Naive thymus-derived CD4-positive, alpha-beta T cell (primary cell): ENCODE measurements around the gene CD8B2. TPM values are rescaled to one million over a fixed set of nuclear protein-coding genes. Genes with fewer than 3 reads are reported as not detected.

Experiments used
- ATAC-seq: fragments of 150-1000 bp; cut with Tn5 transposase; 2 replicates; pipeline ENCODE4 v1.10.0; 2021; ENCODE audit warnings: mild to moderate bottlenecking, moderate library complexity
- CTCF ChIA-PET: fragments of 350-600 bp; sonication (Branson Sonifier 250); formaldehyde crosslinking; loops from one replicate; lab custom pipeline; 2021; ENCODE audit warnings: antibody characterized with exemption; lab: Charles Lee
- POLR2A ChIA-PET: fragments of 350-600 bp; sonication (Branson Sonifier 250); formaldehyde crosslinking; loops from one replicate; lab custom pipeline; 2021; ENCODE audit warnings: antibody characterized with exemption, inconsistent platforms; lab: Charles Lee
- DNase-seq, 9 donors: peaks; one replicate each; pipeline versions ENCODE4 v3.0.0 to v3.0.0-alpha.2; 2020 to 2022; ENCODE audit warnings: mixed read lengths in 1 of 9
- H3K27ac ChIP-seq: one replicate; pipeline ENCODE4 v1.7.0; 2013; ENCODE audit warnings: mild to moderate bottlenecking, low read depth, low read length, moderate library complexity
- H3K27me3 ChIP-seq, 2 donors: one replicate each; pipeline ENCODE4 v1.7.0; 2013; ENCODE audit warnings: low read length in 2 of 2, mild to moderate bottlenecking in 2 of 2, moderate library complexity in 2 of 2; ENCODE audit not compliant: control insufficient read depth in 2 of 2, insufficient read depth in 2 of 2
- H3K36me3 ChIP-seq, 3 experiments: 1 replicate in 2 of 3; 2 replicates in 1 of 3; pipeline ENCODE4 v1.7.0; 2013; ENCODE audit warnings: low read length in 3 of 3, mild to moderate bottlenecking in 3 of 3, moderate library complexity in 1 of 3; ENCODE audit not compliant: insufficient read depth in 3 of 3, control insufficient read depth in 2 of 3
- H3K4me1 ChIP-seq, 2 donors: one replicate each; pipeline ENCODE4 v1.7.0; 2013; ENCODE audit warnings: low read length in 2 of 2, mild to moderate bottlenecking in 2 of 2, moderate library complexity in 1 of 2; ENCODE audit not compliant: control insufficient read depth in 2 of 2, insufficient read depth in 2 of 2
- H3K4me3 ChIP-seq: 2 replicates; pipeline ENCODE4 v1.7.0; 2013; ENCODE audit warnings: mild to moderate bottlenecking, low read length
- H3K9me3 ChIP-seq, 3 experiments: 1 replicate in 2 of 3; 2 replicates in 1 of 3; pipeline ENCODE4 v1.7.0; 2013; ENCODE audit warnings: low read length in 3 of 3; ENCODE audit not compliant: control insufficient read depth in 2 of 3
- H3K27ac Mint-ChIP-seq, 9 donors: one replicate each; pipeline ENCODE4 v1.8.0; 2020 to 2022; ENCODE audit warnings: mixed read lengths in 9 of 9, mild to moderate bottlenecking in 8 of 9, moderate library complexity in 5 of 9, inconsistent platforms in 2 of 9
- H3K27me3 Mint-ChIP-seq, 5 donors: one replicate each; pipeline ENCODE4 v1.8.0; 2021 to 2022; ENCODE audit warnings: mixed read lengths in 5 of 5, mild to moderate bottlenecking in 1 of 5
- H3K36me3 Mint-ChIP-seq, 5 donors: one replicate each; pipeline ENCODE4 v1.8.0; 2020 to 2022; ENCODE audit warnings: mixed read lengths in 5 of 5, mild to moderate bottlenecking in 3 of 5, inconsistent platforms in 1 of 5
- H3K4me1 Mint-ChIP-seq, 7 donors: one replicate each; pipeline ENCODE4 v1.8.0; 2020 to 2022; ENCODE audit warnings: mixed read lengths in 7 of 7, mild to moderate bottlenecking in 3 of 7, inconsistent platforms in 1 of 7
- H3K4me3 Mint-ChIP-seq, 10 donors: one replicate each; pipeline ENCODE4 v1.8.0; 2020 to 2022; ENCODE audit warnings: mild to moderate bottlenecking in 10 of 10, mixed read lengths in 10 of 10, moderate library complexity in 6 of 10, inconsistent platforms in 2 of 10
- H3K9me3 Mint-ChIP-seq, 11 donors: one replicate each; pipeline ENCODE4 v1.8.0; 2020 to 2022; ENCODE audit warnings: mixed read lengths in 11 of 11, mild to moderate bottlenecking in 4 of 11, inconsistent platforms in 1 of 11, moderate library complexity in 1 of 11
- intact Hi-C, 2 donors: fragments of 100-400 bp; cut with micrococcal nuclease; formaldehyde crosslinking; loops; one replicate each; pipeline ENCODE4 v1.15.1; 2023
- polyA plus RNA-seq, 2 donors: library from polyadenylated mRNA; unstranded; fragments of 300-500 nt; fragmentation: Illumina TruSeq; gene quantifications; one replicate each; pipeline ENCODE4 v1.2.3, GENCODE V29; 2021
- total RNA-seq, 6 experiments: library from RNA in 5 of 6; stranded (reverse) in 5 of 6; gene quantifications; 1 replicate in 5 of 6; 2 replicates in 1 of 6; pipeline ENCODE4 v1.2.3 and lab custom pipeline; 2021 to 2026

The CD8B2 gene
- total and polyA plus RNA-seq, 7 experiments from 2014 or later, result 0.64 TPM; not detected in 6

GRCh38 chr2:106545007-106545406 lies 57.8 kb downstream of the CD8B2 start:
- intact Hi-C loops, result loop anchor here in 1 of 2 donors (10.0 kb wide), 1 partner anchor 80 kb away; the partner anchor contains the start of gene RGPD3
- H3K36me3 Mint-ChIP-seq, result no peaks in the 10 kb centered on the region
- no peak overlapping the region for H3K4me3 Mint-ChIP-seq
- Histone ChIP-seq H3K27ac (no peak overlapping the region), H3K9me3 (no peaks in the 10 kb centered on the region), H3K27me3 (no peaks in the 10 kb centered on the region), H3K4me3 (no peak overlapping the region), H3K36me3 (no peaks in the 10 kb centered on the region), H3K4me1 (no peaks in the 10 kb centered on the region)
- H3K27ac Mint-ChIP-seq, result no peak overlapping the region
- ChIA-PET POLR2A (no interaction called here), CTCF (no interaction called here)
- peaks cover 22 to 40% (median 25%) of the 10 kb centered on the region in 5 donors for H3K27me3 Mint-ChIP-seq
- peaks cover 0 to 2% (median 0%) of the 10 kb centered on the region in 11 donors for H3K9me3 Mint-ChIP-seq
- DNase-seq (no peak), ATAC-seq (no peak)
- H3K4me1 Mint-ChIP-seq, result peaks cover 0 to 5% (median 4%) of the 10 kb centered on the region in 7 donors

GRCh38 chr2:106546391-106546990 lies 59.3 kb downstream of the CD8B2 start:
- intact Hi-C loops, result loop anchor here in 1 of 2 donors (10.0 kb wide), 1 partner anchor 82 kb away; the partner anchor contains the start of gene RGPD3
- POLR2A ChIA-PET, result no interaction called here
- H3K9me3 Mint-ChIP-seq, result no peaks in the 10 kb centered on the region
- CTCF ChIA-PET, result interaction anchor here (0.5 to 0.6 kb wide), 2 partner anchors 832 to 1431 kb away, joined by 3 read pairs; no protein-coding TSS in a partner anchor
- Histone ChIP-seq H3K4me1 (no peaks in the 10 kb centered on the region), H3K27me3 (no peaks in the 10 kb centered on the region), H3K27ac (no peak overlapping the region), H3K9me3 (no peaks in the 10 kb centered on the region), H3K4me3 (no peak overlapping the region), H3K36me3 (no peaks in the 10 kb centered on the region)
- no peaks in the 10 kb centered on the region for H3K36me3 Mint-ChIP-seq
- ATAC-seq (no peak), DNase-seq (no peak)
- peaks cover 22 to 37% (median 25%) of the 10 kb centered on the region in 5 donors for H3K27me3 Mint-ChIP-seq
- H3K4me3 Mint-ChIP-seq, result no peak overlapping the region
- no peak overlapping the region for H3K27ac Mint-ChIP-seq
- H3K4me1 Mint-ChIP-seq, result peaks cover 0 to 5% (median 4%) of the 10 kb centered on the region in 7 donors

GRCh38 chr2:106547164-106547903 lies 60.2 kb downstream of the CD8B2 start:
- intact Hi-C loops, result loop anchor here in 1 of 2 donors (10.0 kb wide), 1 partner anchor 83 kb away; the partner anchor contains the start of gene RGPD3
- POLR2A ChIA-PET, result no interaction called here

GRCh38 chr2:106551417-106552130 lies 64.4 kb downstream of the CD8B2 start:
- intact Hi-C loops, result no loop called here
- Mint-ChIP-seq H3K4me1 (no peaks in the 10 kb centered on the region), H3K27me3 (peaks cover 7 to 15% (median 11%) of the 10 kb centered on the region in 5 donors), H3K4me3 (no peak overlapping the region), H3K27ac (peak overlapping the region in 1 of 9 donors; percentile 32), H3K9me3 (peaks cover 0 to 4% (median 0%) of the 10 kb centered on the region in 11 donors), H3K36me3 (no peaks in the 10 kb centered on the region)
- H3K27me3 ChIP-seq, result no peaks in the 10 kb centered on the region
- H3K4me3 ChIP-seq, result no peak overlapping the region
- no peak overlapping the region for H3K27ac ChIP-seq
- no peaks in the 10 kb centered on the region for H3K4me1 ChIP-seq
- ATAC-seq (no peak), DNase-seq (no peak)
- POLR2A ChIA-PET, result no interaction called here
- CTCF ChIA-PET, result interaction anchor here (0.6 kb wide), 1 partner anchor 1212 kb away, joined by 3 read pairs; no protein-coding TSS in a partner anchor
- no peaks in the 10 kb centered on the region for H3K9me3 ChIP-seq
- H3K36me3 ChIP-seq, result no peaks in the 10 kb centered on the region

More at GRCh38 chr2:106547164-106547903, 60.2 kb downstream of the CD8B2 start:
- Mint-ChIP-seq H3K9me3 (peaks cover 0 to 2% (median 0%) of the 10 kb centered on the region in 11 donors), H3K36me3 (no peaks in the 10 kb centered on the region), H3K4me3 (no peak overlapping the region), H3K4me1 (peaks cover 0 to 5% (median 4%) of the 10 kb centered on the region in 7 donors), H3K27ac (no peak overlapping the region), H3K27me3 (peaks cover 17 to 32% (median 23%) of the 10 kb centered on the region in 5 donors)
- Histone ChIP-seq H3K27me3 (no peaks in the 10 kb centered on the region), H3K4me3 (no peak overlapping the region), H3K36me3 (no peaks in the 10 kb centered on the region), H3K27ac (no peak overlapping the region), H3K9me3 (no peaks in the 10 kb centered on the region), H3K4me1 (no peaks in the 10 kb centered on the region)
- no peak for ATAC-seq
- no peak for DNase-seq
- CTCF ChIA-PET, result interaction anchor here (1.4 kb wide), 1 partner anchor 8 kb away, joined by 3 read pairs; no protein-coding TSS in a partner anchor

- Histone ChIP-seq H3K9me3 (no peaks in the 10 kb centered on the region), H3K4me1 (no peaks in the 10 kb centered on the region), H3K27ac (no peak overlapping the region), H3K36me3 (no peaks in the 10 kb centered on the region), H3K4me3 (no peak overlapping the region), H3K27me3 (no peaks in the 10 kb centered on the region)
- Mint-ChIP-seq H3K4me3 (no peak overlapping the region), H3K4me1 (no peaks in the 10 kb centered on the region), H3K27me3 (peaks cover 4 to 12% (median 6%) of the 10 kb centered on the region in 5 donors), H3K36me3 (no peaks in the 10 kb centered on the region), H3K9me3 (peaks cover 0 to 9% (median 0%) of the 10 kb centered on the region in 11 donors), H3K27ac (no peak overlapping the region)
- POLR2A ChIA-PET, result interaction anchor here (0.6 kb wide), 1 partner anchor 1222 kb away, joined by 3 read pairs; no protein-coding TSS in a partner anchor
- DNase-seq (no peak), ATAC-seq (no peak)
- intact Hi-C loops, result no loop called here
- CTCF ChIA-PET, result interaction anchor here (0.6 kb wide), 1 partner anchor 1315 kb away, joined by 5 read pairs; no protein-coding TSS in a partner anchor
These were observed 65.8 kb downstream of the CD8B2 start for GRCh38 chr2:106552921-106553320.

- DNase-seq (no peak), ATAC-seq (no peak)
- ChIA-PET CTCF (interaction anchor here (0.6 kb wide), 1 partner anchor 1315 kb away, joined by 5 read pairs; no protein-coding TSS in a partner anchor), POLR2A (no interaction called here)
- no peak overlapping the region for H3K4me3 Mint-ChIP-seq
- H3K27me3 ChIP-seq, result no peaks in the 10 kb centered on the region
- H3K4me1 ChIP-seq, result no peaks in the 10 kb centered on the region
- H3K27ac Mint-ChIP-seq, result no peak overlapping the region
- peaks cover 0 to 9% (median 0%) of the 10 kb centered on the region in 11 donors for H3K9me3 Mint-ChIP-seq
- H3K27me3 Mint-ChIP-seq, result peaks cover 2 to 8% (median 3%) of the 10 kb centered on the region in 5 donors
- no peaks in the 10 kb centered on the region for H3K9me3 ChIP-seq
- no peaks in the 10 kb centered on the region for H3K36me3 Mint-ChIP-seq
- H3K36me3 ChIP-seq, result no peaks in the 10 kb centered on the region
- intact Hi-C loops, result no loop called here
- no peak overlapping the region for H3K4me3 ChIP-seq
- H3K27ac ChIP-seq, result no peak overlapping the region
- H3K4me1 Mint-ChIP-seq, result no peaks in the 10 kb centered on the region
These were observed 66.2 kb downstream of the CD8B2 start for GRCh38 chr2:106553321-106553720.
